NCI-H82 treated with DMSO at 0.1 percent for 48 hours (cell line): Measurements from ENCODE around the gene EIF4H.
"Not testable (repeated sequence)": the region's sequence is repeated elsewhere in the genome, so short reads cannot be mapped to it uniquely, and the experiment has no call there.

Experiments used
- DNase-seq: peaks from one replicate; lab custom pipeline; 2025; ENCODE audit not compliant: unreplicated experiment; lab: John Stamatoyannopoulos, UW

EIF4H gene

GRCh38 chr7:74197449-74198124 is 23.4 kb downstream of the EIF4H start:
- no peak for DNase-seq

DNA sequence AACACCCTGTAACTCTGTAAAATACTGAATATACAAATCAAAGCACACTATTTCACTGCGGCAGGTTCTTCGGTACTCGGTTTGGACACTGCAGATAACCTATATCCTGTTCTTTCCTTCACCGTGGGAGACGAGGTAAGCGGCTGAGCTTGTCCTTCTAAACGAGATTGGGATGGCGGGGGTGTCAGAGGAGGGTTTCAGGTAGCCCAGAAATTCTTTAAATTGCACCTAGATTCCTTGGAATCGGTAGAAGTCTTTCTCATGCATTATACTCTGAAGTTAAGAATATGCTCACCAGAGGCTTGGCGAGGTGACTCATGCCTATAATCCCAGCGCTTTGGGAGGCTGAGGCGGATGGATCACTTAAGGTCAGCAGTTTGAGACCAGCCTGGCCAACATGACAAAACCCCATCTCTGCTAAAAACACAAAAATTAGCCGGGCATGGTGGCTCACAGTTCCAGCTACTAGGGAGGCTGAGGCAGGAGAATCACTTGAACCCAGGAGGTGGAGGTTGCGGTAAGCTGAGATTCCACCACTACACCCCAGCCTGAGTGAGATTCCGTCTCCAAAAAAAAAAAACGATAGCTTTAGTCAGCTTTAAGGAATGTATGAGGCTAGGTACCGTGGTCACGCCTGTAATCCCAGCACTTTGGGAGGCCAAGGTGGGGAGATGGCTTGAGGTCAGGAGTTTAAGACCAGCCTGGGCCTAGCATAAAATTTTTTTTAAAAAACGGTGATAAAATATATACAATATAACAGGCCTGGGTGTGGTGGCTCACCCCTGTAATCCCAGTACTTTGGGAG is 25.6 kb downstream of the EIF4H start:
- DNase-seq, result no peak

DNA sequence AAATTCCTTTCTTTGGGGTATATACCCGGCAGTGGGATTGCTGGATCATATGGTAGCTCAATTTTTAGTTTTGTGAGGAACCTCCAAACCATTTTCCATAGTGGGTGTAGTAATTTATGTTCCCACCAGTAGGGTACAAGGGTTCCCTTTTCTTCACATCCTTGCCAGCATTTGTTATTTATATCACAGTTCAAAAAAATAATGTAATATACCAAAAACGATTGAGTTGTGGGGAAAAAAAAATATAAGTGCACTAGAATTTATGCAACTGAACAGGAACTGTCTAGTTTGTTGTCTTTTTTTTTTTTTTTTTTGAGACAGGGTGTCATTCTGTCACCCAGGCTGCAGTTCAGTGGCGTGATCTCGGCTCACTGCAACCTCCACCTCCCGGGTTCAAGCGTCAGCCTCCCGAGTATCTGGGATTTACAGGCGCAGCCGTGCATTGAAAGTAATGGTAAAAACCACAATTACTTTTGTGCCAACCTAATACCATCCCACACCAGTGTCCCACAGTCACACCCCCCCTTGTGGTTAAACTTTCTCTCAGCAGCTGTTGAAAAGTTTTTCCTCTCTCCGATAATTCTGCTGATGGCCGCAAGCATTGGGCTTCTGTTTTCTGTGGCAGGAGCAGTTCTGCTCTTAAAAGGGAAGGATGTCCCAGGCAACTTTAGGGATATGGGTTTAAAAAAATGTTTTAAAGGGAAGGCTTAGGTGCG is 28.8 kb downstream of the EIF4H start:
- DNase-seq, result no peak

DNA sequence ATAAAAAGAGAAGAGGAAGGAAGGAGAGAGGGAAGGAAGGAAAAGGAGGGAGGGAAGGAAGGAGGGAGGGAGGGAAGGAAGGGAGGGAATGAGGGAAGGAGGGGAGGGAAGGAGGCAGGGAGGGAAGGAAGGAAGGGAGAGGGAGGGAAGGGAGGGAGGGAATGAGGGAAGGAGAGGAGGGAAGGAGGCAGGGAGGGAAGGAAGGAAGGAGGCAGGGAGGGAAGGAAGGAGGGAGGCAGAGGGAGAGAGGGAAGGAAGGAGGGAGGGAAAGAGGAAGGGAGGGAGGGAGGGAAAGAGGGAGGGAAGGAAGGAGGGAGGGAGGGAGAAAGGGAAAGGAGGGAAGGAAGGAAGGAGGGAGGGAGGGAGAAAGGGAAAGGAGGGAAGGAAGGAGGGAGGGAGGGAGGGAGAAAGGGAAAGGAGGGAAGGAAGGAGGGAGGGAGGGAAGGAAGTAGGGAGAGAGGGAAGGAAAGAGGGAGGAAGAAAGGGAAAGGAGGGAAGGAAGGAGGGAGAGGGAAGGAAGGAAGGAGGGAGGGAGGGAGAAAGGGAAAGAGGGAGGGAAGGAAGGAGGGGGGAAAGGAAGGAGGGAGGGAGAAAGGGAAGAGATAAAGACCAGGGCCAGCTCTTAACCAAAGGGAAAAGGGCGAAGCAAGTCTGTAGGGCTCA is 29.9 kb downstream of the EIF4H start:
- DNase-seq, result no peak

- not testable (repeated sequence) for DNase-seq
Measured at GRCh38 chr7:74206052-74206451, 31.9 kb downstream of the EIF4H start.

GRCh38 chr7:74206589-74207120 is 32.5 kb downstream of the EIF4H start:
- peak; percentile 42 for DNase-seq

GRCh38 chr7:74207586-74207985 is 33.4 kb downstream of the EIF4H start:
- DNase-seq, result no peak

GRCh38 chr7:74208241-74208640 is 34.1 kb downstream of the EIF4H start:
- not testable (repeated sequence) for DNase-seq

- DNase-seq, result no peak
Measured at GRCh38 chr7:74212661-74213060, 38.5 kb downstream of the EIF4H start.

GRCh38 chr7:74214816-74215630 is 40.9 kb downstream of the EIF4H start:
- DNase-seq, result no peak

- DNase-seq, result no peak
Measured at GRCh38 chr7:74215921-74216320, 41.8 kb downstream of the EIF4H start.

- no peak for DNase-seq
Measured at GRCh38 chr7:74216361-74216761, 42.2 kb downstream of the EIF4H start.

DNA sequence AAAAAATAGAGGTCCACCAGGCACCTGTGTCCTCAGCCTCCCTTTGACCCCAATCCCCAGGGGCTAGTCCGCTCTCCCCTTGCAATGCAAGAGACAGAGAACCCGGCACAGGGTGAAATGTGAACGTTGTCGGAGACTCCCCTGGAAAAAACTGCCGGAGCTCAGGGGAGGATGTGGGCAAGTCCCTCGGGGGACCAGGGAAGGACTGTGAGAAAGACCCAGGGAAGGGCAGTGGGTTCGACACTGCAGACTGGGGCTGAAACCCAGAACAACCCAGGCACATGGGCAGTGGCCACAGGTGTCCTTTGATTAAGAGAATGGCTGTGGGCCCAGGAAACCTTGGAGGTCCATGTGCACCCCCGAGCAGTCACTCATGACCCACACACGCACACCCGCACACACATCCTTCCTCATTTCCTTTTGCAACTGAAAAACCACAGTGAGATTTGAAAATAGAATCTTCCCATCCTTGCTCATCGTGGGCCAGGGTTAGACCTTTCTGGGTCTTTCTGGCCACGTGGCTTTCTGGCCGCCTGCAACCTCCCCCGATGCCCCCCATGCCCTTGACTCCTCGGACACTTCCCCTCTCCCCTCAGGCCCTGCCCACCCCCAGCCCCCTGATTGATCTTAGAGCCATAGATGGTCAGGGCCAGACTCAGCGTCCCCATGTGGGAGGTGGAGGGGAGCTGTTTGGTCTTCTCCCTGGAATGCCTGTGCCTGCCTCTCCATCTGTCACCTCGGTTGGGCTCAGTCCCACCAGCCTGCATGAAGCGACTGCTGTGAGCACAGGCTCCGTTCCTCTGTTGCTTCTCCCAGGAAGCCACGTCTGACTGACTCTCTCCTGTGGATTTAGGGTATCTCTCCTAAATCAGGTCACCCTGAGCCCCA is 43.5 kb downstream of the EIF4H start:
- DNase-seq, result no peak

- no peak for DNase-seq
Measured at GRCh38 chr7:74218343-74218698, 44.2 kb downstream of the EIF4H start.

GRCh38 chr7:74219416-74219815 is 45.3 kb downstream of the EIF4H start:
- no peak for DNase-seq

DNA sequence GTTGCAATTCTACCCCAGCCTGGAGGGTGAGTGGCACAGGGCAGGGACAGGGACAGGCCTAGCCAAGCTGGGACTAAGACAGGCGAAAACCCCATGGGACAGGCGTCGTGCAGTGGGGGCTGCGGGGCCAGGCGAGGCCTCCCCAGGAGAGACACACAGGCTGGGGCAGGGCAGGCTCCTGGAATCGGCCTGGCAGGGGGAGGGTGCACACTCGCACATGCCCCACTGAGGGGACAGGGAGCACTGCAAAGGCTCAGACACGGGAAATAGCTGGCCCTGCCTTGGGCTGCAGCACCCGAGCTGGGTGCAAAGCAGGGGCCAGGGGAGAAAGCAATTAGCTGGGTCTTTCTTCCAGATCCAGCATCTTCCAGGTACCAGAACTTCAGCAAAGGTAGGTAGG is 46.1 kb downstream of the EIF4H start:
- DNase-seq, result no peak

- no peak for DNase-seq
Measured at GRCh38 chr7:74221713-74222112, 47.6 kb downstream of the EIF4H start.

DNA sequence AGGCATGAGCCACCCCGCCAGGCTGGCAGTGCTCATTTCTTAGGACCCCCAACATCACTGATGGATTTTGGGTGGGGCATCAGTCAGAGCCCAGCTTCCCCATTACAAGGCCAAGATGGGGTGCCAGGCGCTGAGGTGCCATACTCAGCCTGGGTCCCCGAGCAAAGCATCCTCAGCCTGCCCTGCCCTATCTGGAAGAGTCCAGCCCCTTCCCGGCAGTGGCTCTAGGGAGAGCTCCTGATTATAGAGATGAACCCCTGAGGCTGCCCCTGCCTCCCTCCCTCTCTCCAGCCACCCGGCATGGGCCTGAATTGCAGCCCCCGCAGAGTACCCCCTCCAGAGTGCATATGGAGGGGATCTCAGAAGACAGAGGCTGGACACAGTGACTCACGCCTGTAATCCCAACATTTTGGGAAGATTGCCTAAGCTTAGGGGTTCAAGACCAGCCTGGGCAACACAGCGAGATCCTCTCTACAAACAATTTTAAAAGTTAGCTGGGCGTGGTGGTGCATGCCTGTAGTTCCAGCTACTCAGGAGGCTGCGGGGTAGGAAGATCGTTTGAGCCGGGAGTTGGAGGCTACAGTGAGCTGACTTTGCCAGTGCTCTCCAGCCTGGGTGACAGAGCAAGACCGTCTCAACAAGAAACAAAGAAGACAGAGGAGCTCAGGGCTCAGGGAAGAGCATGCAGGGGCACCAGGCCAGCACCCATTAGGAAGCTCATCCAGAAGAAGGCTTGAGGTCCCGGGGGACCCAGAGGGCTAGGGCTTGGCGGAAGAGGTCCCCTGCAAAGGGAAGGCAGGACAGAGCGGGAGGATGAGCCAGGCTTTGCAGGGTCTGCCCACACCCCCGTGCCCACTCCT is 48.9 kb downstream of the EIF4H start:
- no peak for DNase-seq
